HepG2 (cell line): ENCODE measurements around the gene TBRG1. TPM values are rescaled to one million over a fixed set of nuclear protein-coding genes. Genes with fewer than 3 reads are reported as not detected.

Source experiments
- CC2D1A ChIP-seq: sonication (generic); formaldehyde crosslinking; IDR thresholded peaks from 2 replicates; pipeline ENCODE4 v1.8.1; 2023; ENCODE audit warnings: mild to moderate bottlenecking, missing genetic modification reagents
- DDIT3 ChIP-seq: sonication (generic); formaldehyde crosslinking; IDR thresholded peaks from 2 replicates; pipeline ENCODE4 v1.4.0; 2020; ENCODE audit warnings: mild to moderate bottlenecking, missing genetic modification reagents
- NR1H2 ChIP-seq: sonication (generic); formaldehyde crosslinking; IDR thresholded peaks from 2 replicates; pipeline ENCODE4 v1.8.1; 2022; ENCODE audit warnings: low read depth, missing genetic modification reagents, borderline replicate concordance
- SKI ChIP-seq: fragments of 450-650 bp; IDR thresholded peaks from one replicate; pipeline ENCODE4 v1.6.1; 2018; ENCODE audit warnings: mild to moderate bottlenecking; ENCODE audit not compliant: partially characterized antibody
- SNAPC2 ChIP-seq: sonication (generic); formaldehyde crosslinking; IDR thresholded peaks from 2 replicates; pipeline ENCODE4 v1.8.1; 2022; ENCODE audit warnings: mild to moderate bottlenecking, missing genetic modification reagents
- SNAPC4 ChIP-seq: sonication (generic); formaldehyde crosslinking; IDR thresholded peaks from 2 replicates; pipeline ENCODE4 v1.4.0; 2020; ENCODE audit warnings: mild to moderate bottlenecking, missing genetic modification reagents
- ZBTB26 ChIP-seq: IDR thresholded peaks from 2 replicates; pipeline ENCODE4 v1.6.1; 2016; ENCODE audit warnings: missing compliant biosample characterization, missing genetic modification reagents, borderline replicate concordance
- ZNF121 ChIP-seq: sonication (generic); formaldehyde crosslinking; IDR thresholded peaks from 2 replicates; pipeline ENCODE4 v1.5.0; 2020; ENCODE audit warnings: mild to moderate bottlenecking, missing genetic modification reagents
- ZNF589 ChIP-seq: sonication (generic); formaldehyde crosslinking; conservative IDR thresholded peaks from 2 replicates; pipeline ENCODE4 v1.8.0; 2022; ENCODE audit warnings: mild to moderate bottlenecking, moderate library complexity, missing genetic modification reagents
- ZNF644 ChIP-seq: IDR thresholded peaks from 2 replicates; pipeline ENCODE4 v1.6.1; 2016; ENCODE audit warnings: low read depth
- polyA plus RNA-seq, 8 experiments: library from polyadenylated mRNA; depleted of rRNA in 3 of 8; stranded (reverse) in 7 of 8; unstranded in 1 of 8; fragments of >200 nt; fragmentation: Illumina TruSeq in 4 of 8; extraction: Trizol in 4 of 8; gene quantifications; 2 replicates each; pipeline versions ENCODE4 v1.2.1 to v1.2.3, GENCODE V29; 2011 to 2016; ENCODE audit warnings: low read depth in 4 of 8, missing spikeins in 1 of 8, mixed read lengths in 1 of 8; ENCODE audit not compliant: insufficient read depth in 1 of 8
- total RNA-seq, 5 experiments: library from RNA; depleted of rRNA; stranded (reverse); fragments of >200 nt; fragmentation: Illumina TruSeq; extraction: Trizol; gene quantifications; 2 replicates each; pipeline ENCODE4 v1.2.3, GENCODE V29; 2016; ENCODE audit warnings: low read depth in 1 of 5

Gene TBRG1
- total and polyA plus RNA-seq, 2 of the 13 experiments (the other 11 are each of a cell fraction or from before 2014, with no cell fraction given) = 21.7 to 25.6 TPM

GRCh38 chr11:124678416-124678815 is 55.8 kb downstream of the TBRG1 start (continued):
- TF ChIP-seq SNAPC4 (CRISPR knock-in tag) (no peak), ZNF644 (CRISPR knock-in tag) (no peak), DDIT3 (CRISPR knock-in tag) (no peak), NR1H2 (no peak), SKI (no peak), ZNF121 (CRISPR knock-in tag) (no peak), SNAPC2 (no peak), ZNF589 (CRISPR knock-in tag) (no peak), ZBTB26 (CRISPR knock-in tag) (no peak), CC2D1A (CRISPR knock-in tag) (no peak)
- TF ChIP-seq, all 625 proteins: peak for 0
